SK-N-DZ (cell line): ENCODE data around the gene HSDL2.
"Not testable (repeated sequence)": the region's sequence is repeated elsewhere in the genome, so short reads cannot be mapped to it uniquely, and the experiment has no call there.

Experiments used
- DNase-seq: peaks from one replicate; pipeline ENCODE4 v3.0.0-alpha.2; 2015; ENCODE audit warnings: low spot score

The HSDL2 gene

GRCh38 chr9:112496074-112496722 is 116.3 kb downstream of the HSDL2 start:
- no peak for DNase-seq

GRCh38 chr9:112500842-112501241 is 120.9 kb downstream of the HSDL2 start:
- no peak for DNase-seq

GRCh38 chr9:112501287-112501686 is 121.4 kb downstream of the HSDL2 start:
- DNase-seq: no peak

GRCh38 chr9:112502175-112502946 is 122.5 kb downstream of the HSDL2 start:
- no peak for DNase-seq

- no peak for DNase-seq
Measured at GRCh38 chr9:112503170-112503569, 123.3 kb downstream of the HSDL2 start.

GRCh38 chr9:112505086-112505485 is 125.2 kb downstream of the HSDL2 start:
- DNase-seq: no peak

- DNase-seq: no peak
Measured at GRCh38 chr9:112505607-112506006, 125.7 kb downstream of the HSDL2 start.

- no peak for DNase-seq
Measured at GRCh38 chr9:112506571-112506970, 126.7 kb downstream of the HSDL2 start.

GRCh38 chr9:112507001-112507680 is 127.2 kb downstream of the HSDL2 start:
- DNase-seq: no peak

- DNase-seq: no peak
Measured at GRCh38 chr9:112508377-112508776, 128.5 kb downstream of the HSDL2 start.

GRCh38 chr9:112512377-112512776 is 132.5 kb downstream of the HSDL2 start:
- not testable (repeated sequence) for DNase-seq

- DNase-seq: no peak
Measured at GRCh38 chr9:112516769-112517168, 136.9 kb downstream of the HSDL2 start.

- DNase-seq: no peak
Measured at GRCh38 chr9:112520069-112520468, 140.2 kb downstream of the HSDL2 start.

GRCh38 chr9:112520656-112521055 is 140.7 kb downstream of the HSDL2 start:
- no peak for DNase-seq
